Hindlimb muscle (tissue), 1 donor: Measurements from ENCODE around the gene PPA1. TPM values are rescaled to one million over a fixed set of nuclear protein-coding genes. Genes with fewer than 3 reads are reported as not detected.
"Not testable (repeated sequence)": the region's sequence is repeated elsewhere in the genome, so short reads cannot be mapped to it uniquely, and the experiment has no call there.

Experiments
- DNase-seq: peaks from one replicate; pipeline ENCODE4 v3.0.0-alpha.2; 2013
- polyA plus RNA-seq: library from polyadenylated mRNA; unstranded; fragments of 120-200 nt; gene quantifications from one replicate; pipeline ENCODE4 v1.2.1, GENCODE V29; 2013; ENCODE audit not compliant: insufficient read length

The PPA1 gene
- polyA plus RNA-seq, 1 donor, result 75.0 TPM

- DNase-seq, result no peak
Observed at GRCh38 chr10:70254778-70255328, 21.6 kb upstream of the PPA1 start.

- DNase-seq, result no peak
Observed at GRCh38 chr10:70253878-70254765, 20.9 kb upstream of the PPA1 start.

- no peak for DNase-seq
Observed at GRCh38 chr10:70250961-70251680, 17.9 kb upstream of the PPA1 start.

GRCh38 chr10:70247360-70247759, 14.1 kb upstream of the PPA1 start:
- no peak for DNase-seq

DNA sequence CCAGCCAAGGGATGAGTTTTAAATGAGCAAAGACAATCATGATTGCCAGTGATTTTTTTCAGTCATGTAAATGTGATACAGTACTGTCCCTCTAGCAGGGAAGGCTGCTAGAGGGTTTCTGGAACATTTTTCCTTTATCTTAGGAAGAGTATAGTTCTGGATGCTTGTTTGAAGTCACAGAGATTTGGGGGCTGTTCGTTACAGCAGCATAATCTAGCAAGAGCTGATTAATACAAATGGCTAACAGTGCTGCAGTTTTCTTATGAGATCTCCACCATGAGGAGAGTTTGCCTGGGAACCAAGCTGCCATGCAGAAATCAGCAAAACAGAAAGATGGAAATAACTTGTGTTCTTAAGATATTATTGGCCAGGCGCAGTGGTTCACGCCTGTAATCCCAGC, 7.9 kb upstream of the PPA1 start:
- DNase-seq, result no peak

DNA sequence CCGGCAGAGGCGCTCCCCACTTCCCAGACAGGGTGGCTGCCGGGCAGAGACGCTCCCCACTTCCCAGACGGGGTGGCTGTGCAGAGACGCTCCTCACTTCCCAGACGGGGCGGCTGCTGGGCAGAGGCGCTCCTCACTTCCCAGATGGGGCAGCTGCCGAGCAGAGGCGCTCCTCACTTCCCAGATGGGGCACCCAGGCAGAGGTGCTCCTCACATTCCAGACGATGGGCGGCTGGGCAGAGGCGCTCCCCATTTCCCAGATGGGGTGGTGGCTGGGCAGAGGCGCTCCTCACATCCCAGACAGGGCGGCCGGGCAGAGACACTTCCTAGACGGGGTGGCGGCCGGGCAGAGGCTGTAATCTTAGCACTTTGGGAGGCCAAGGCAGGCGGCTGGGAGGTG, 6.8 kb upstream of the PPA1 start:
- not testable (repeated sequence) for DNase-seq

DNA sequence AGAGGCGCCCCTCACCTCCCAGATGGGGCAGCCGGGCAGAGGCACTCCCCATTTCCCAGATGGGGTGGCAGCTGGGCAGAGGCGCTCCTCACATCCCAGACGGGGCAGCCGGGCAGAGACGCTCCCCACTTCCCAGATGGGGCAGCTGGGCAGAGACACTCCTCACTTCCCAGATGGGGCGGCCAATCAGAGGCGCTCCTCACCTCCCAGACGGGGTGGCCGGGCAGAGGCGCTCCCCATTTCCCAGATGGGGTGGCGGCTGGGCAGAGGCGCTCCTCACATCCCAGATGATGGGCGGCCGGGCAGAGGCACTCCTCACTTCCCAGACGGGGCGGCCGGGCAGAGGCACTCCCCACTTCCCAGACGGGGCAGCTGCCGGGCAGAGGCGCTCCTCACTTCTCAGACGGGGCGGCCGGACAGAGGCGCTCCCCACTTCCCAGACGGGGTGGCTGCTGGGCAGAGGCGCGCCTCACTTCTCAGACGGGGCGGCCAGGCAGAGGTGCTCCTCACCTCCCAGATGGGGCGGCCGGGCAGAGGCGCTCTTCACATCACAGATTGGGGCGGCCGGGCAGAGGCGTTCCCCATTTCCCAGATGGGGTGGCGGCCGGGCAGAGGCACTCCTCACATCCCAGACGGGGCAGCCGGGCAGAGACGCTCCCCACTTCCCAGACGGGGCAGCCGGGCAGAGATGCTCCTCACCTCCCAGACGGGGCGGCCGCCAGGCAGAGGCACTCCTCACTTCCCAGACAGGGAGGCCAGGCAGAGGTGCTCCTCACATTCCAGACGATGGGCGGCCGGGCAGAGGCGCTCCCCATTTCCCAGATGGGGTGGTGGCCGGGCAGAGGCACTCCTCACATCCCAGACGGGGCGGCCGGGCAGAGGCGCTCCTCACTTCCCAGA, 6.1 kb upstream of the PPA1 start:
- not testable (repeated sequence) for DNase-seq

- DNase-seq, result not testable (repeated sequence)
Observed at GRCh38 chr10:70237958-70238536, 4.8 kb upstream of the PPA1 start.

GRCh38 chr10:70234668-70235447, 1.6 kb upstream of the PPA1 start:
- DNase-seq, result peak; percentile 17

DNA sequence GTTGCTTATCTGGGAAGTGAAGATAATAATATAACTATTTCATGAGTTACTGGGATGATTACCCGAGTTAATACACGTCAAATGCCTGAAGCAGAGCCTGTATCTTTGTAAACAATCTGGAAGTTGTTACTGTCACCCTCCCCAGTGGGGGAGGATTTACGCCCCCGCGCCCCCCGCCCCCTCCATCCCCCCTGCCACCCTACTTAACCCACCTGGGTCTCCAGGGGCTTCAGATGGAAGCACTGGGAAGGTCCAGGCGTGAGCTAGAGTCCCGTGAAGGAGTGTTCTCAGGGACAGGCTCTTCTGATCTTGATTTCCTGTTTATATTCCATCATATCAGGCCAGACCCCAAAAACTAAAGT, 691 bp upstream of the PPA1 start:
- DNase-seq, result no peak

DNA sequence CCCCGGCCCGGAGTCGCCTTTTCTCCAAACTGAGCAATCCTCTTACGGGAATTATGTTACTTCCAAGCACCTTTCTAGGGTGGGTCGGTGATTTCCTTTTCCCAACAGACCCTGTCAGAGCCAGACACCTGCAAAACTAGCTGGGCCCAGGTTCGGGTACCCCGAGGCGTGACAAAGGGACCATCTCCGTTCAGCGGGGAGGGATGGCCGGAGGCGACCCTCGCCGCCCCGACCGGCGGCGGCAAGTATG, 445 bp downstream of the PPA1 start:
- DNase-seq, result no peak

DNA sequence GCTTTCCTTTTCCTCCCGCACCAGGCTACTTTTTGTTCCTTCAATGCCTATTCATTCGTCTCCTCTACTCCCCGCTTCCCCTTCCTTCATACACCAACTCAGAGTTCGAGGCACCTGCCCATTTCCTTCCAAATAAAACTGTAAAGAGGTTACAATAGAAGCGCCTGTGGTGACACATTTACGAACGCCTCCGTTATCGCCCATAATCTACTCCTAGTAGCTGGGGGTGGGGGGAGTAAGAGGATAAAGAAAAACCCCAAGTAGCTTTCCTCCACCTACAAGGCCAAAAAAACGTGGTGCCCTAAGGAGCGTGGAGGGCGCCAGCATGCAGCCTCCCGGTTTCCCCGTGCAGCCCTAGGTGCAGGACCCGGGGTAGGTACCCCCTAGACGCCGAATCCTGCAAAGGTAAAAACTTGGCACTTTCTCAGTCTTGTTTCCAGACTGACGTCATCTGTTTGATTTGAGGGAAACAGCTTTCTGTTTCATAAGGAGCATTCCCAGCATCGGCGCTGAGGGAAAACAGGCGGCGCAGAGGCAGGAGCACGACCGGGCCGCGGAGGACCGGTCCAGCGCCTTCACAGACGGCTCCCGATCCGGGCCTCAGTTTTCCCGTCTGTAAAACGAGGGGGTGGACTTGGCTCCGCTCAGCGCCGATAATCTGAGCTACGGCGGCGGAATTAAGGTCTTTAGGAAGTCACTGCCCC, 922 bp downstream of the PPA1 start:
- peak; percentile 21 for DNase-seq

DNA sequence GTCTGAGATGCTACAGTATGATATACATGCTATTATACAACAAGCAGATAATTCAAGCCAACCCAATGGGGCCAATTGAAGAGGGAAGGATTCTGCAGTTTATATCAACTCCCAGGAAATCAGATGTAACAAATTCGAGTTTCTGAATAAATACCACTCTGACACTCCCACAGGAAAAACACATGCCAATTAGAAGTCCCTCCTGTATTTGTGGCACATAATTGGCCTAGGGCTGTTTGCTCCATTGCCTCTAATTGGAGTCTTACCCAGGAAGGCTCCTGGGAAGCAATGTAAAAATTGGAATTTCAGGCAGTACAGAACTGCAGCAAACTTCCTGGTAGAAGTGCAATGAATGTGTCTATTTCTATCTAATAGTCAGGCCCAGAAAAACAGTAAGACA, 4.7 kb downstream of the PPA1 start:
- no peak for DNase-seq

GRCh38 chr10:70227548-70228320, 5.5 kb downstream of the PPA1 start:
- no peak for DNase-seq

GRCh38 chr10:70223728-70224127, 9.5 kb downstream of the PPA1 start:
- DNase-seq, result no peak

- DNase-seq, result not testable (repeated sequence)
Observed at GRCh38 chr10:70222811-70223447, 10.3 kb downstream of the PPA1 start.

GRCh38 chr10:70222340-70222794, 10.9 kb downstream of the PPA1 start:
- no peak for DNase-seq

DNA sequence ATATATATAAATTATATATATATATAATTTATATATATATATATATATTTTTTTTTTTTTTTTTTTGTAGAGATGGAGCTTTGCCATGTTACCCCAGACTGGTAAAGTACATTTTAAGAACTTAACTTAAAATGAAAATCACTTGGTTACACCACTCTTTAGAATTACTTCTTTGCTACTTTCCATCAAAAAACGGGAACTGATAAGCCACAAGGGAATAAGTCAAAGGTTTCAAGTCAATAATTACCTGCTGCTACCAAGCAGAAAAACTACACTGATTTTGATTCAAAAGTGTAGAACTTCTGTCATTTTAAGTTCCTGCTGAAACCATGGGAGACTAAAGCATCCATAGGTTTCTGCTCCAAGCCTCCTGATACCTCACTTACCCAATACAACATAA, 12.2 kb downstream of the PPA1 start:
- DNase-seq, result no peak

- DNase-seq, result no peak
Observed at GRCh38 chr10:70212879-70213278, 20.4 kb downstream of the PPA1 start.

DNA sequence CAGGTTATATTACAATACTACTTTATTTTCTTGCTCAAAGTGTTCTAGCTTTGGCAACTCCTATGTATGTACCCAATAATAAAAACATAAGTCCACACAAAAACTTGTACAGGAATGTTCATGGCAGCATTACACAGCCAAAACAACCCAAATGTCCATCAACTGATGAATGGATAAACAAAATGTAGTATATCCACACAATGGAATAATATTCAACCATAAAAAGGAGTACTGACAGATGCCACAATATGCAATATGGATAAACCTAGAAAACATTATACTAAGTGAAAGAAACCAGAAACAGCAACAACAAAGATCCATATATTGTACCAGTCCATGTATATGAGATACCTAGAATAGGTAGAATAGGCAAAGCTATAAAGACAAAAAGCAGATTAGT, 21.0 kb downstream of the PPA1 start:
- DNase-seq, result no peak
